NCI-H2081 treated with DMSO at 0.1 percent for 48 hours (cell line): ENCODE measurements around the gene RARS2.
"Not testable (repeated sequence)": the region's sequence is repeated elsewhere in the genome, so short reads cannot be mapped to it uniquely, and the experiment has no call there.

ENCODE experiments used
- DNase-seq: peaks from one replicate; lab custom pipeline; 2025; lab: John Stamatoyannopoulos, UW

The RARS2 gene

GRCh38 chr6:87589693-87590416 lies at the start of gene RARS2, which contains the start of gene ORC3:
TSS of gene RARS2 (minus strand) at chr6:87589987. CDS start at chr6:87589957, 30 bp downstream.
TSS of gene ORC3 (plus strand) at chr6:87590135. CDS start at chr6:87590169, 34 bp downstream.
- DNase-seq, result peak; percentile 72

GRCh38 chr6:87639373-87639772 lies 49.6 kb upstream of the RARS2 start:
- DNase-seq, result no peak

GRCh38 chr6:87637106-87637505 lies 47.3 kb upstream of the RARS2 start:
- no peak for DNase-seq

GRCh38 chr6:87636315-87636714 lies 46.5 kb upstream of the RARS2 start:
- no peak for DNase-seq

- DNase-seq, result no peak
Measured at GRCh38 chr6:87633851-87634250, 44.1 kb upstream of the RARS2 start.

GRCh38 chr6:87630746-87631145 lies 41.0 kb upstream of the RARS2 start:
- DNase-seq, result no peak

- DNase-seq, result no peak
Measured at GRCh38 chr6:87628881-87629280, 39.1 kb upstream of the RARS2 start.

GRCh38 chr6:87628424-87628823 lies 38.6 kb upstream of the RARS2 start:
- no peak for DNase-seq

- no peak for DNase-seq
Measured at GRCh38 chr6:87623248-87623647, 33.5 kb upstream of the RARS2 start.

- DNase-seq, result no peak
Measured at GRCh38 chr6:87618531-87618930, 28.7 kb upstream of the RARS2 start.

GRCh38 chr6:87617405-87617804 lies 27.6 kb upstream of the RARS2 start:
- no peak for DNase-seq

GRCh38 chr6:87613018-87613417 lies 23.2 kb upstream of the RARS2 start:
- not testable (repeated sequence) for DNase-seq

- no peak for DNase-seq
Measured at GRCh38 chr6:87608802-87609201, 19.0 kb upstream of the RARS2 start.

GRCh38 chr6:87606199-87606598 lies 16.4 kb upstream of the RARS2 start:
- DNase-seq, result no peak

GRCh38 chr6:87600576-87600975 lies 10.8 kb upstream of the RARS2 start:
- DNase-seq, result no peak

GRCh38 chr6:87590990-87591389 lies 1.2 kb upstream of the RARS2 start:
- DNase-seq, result no peak

GRCh38 chr6:87590417-87590880 lies 662 bp upstream of the RARS2 start:
- DNase-seq, result no peak

GRCh38 chr6:87588756-87589407 lies 905 bp downstream of the RARS2 start:
- DNase-seq, result no peak

GRCh38 chr6:87586371-87587077 lies 3.3 kb downstream of the RARS2 start:
- no peak for DNase-seq

GRCh38 chr6:87583822-87584221 lies 6.0 kb downstream of the RARS2 start:
- no peak for DNase-seq

- no peak for DNase-seq
Measured at GRCh38 chr6:87575423-87575822, 14.4 kb downstream of the RARS2 start.

GRCh38 chr6:87574237-87574804 lies 15.5 kb downstream of the RARS2 start:
- no peak for DNase-seq
